GM12875 (cell line): Measurements from ENCODE around the gene MS4A3.

Experiments
- H3K4me3 ChIP-seq: one replicate; pipeline ENCODE4 v1.5.1; 2011; ENCODE audit warnings: low read depth, low read length, control low read depth
- CTCF ChIP-seq: IDR thresholded peaks from 2 replicates; pipeline ENCODE4 v1.5.1; 2011; ENCODE audit warnings: low read depth, mild to moderate bottlenecking, control low read depth, inconsistent platforms, low read length, moderate library complexity, borderline replicate concordance; ENCODE audit not compliant: insufficient read depth

Gene MS4A3

GRCh38 chr11:60116996-60117790 is 60.7 kb downstream of the MS4A3 start:
- TF ChIP-seq CTCF, result no peak
- no peak overlapping the region for H3K4me3 ChIP-seq

GRCh38 chr11:60118338-60118737 is 61.9 kb downstream of the MS4A3 start:
- no peak for TF ChIP-seq CTCF
- H3K4me3 ChIP-seq, result no peak overlapping the region

- TF ChIP-seq CTCF, result no peak
- H3K4me3 ChIP-seq, result no peak overlapping the region
These were observed 63.2 kb downstream of the MS4A3 start for GRCh38 chr11:60119710-60120109.
